ENCODE data around the gene LYRM4.

LYRM4 gene

GRCh38 chr6:5128351-5128750 is 132.4 kb downstream of the LYRM4 start:
- Histone ChIP-seq H3K4me2 (no peak overlapping the region), H3K27me3 (ENCODE audit: insufficient read depth, low read depth) (no peaks in the 10 kb centered on the region)

GRCh38 chr6:5127106-5127687 is 133.6 kb downstream of the LYRM4 start:
- no peak overlapping the region for H3K4me3 ChIP-seq (IDR thresholded peaks at IDR 0.05; ENCODE audit: insufficient read depth, low read depth, low read length)
- TF ChIP-seq CTCF (conservative IDR thresholded peaks at IDR 0.05; ENCODE audit: low read depth, low read length), result no peak
- H2AFZ ChIP-seq (ENCODE audit: low read depth), result no peak overlapping the region
- H3K36me3 ChIP-seq (ENCODE audit: insufficient read depth), result no peaks in the 10 kb centered on the region
- H3K79me2 ChIP-seq (ENCODE audit: insufficient read depth, low read depth), result no peaks in the 10 kb centered on the region
- H4K20me1 ChIP-seq (ENCODE audit: insufficient read depth), result no peaks in the 10 kb centered on the region
- no peak overlapping the region for H3K9ac ChIP-seq
- no peak overlapping the region for H3K4me2 ChIP-seq
- no peak overlapping the region for H3K27ac ChIP-seq
- H3K27me3 ChIP-seq (ENCODE audit: insufficient read depth, low read depth), result no peaks in the 10 kb centered on the region
- H3K4me1 ChIP-seq (ENCODE audit: low read depth, poor library complexity, severe bottlenecking), result no peaks in the 10 kb centered on the region

More at GRCh38 chr6:5128351-5128750, 132.4 kb downstream of the LYRM4 start:
- TF ChIP-seq CTCF (conservative IDR thresholded peaks at IDR 0.05; ENCODE audit: low read depth, low read length), result no peak
- Histone ChIP-seq H3K9ac (no peak overlapping the region), H2AFZ (ENCODE audit: low read depth) (no peak overlapping the region), H3K27ac (no peak overlapping the region), H3K36me3 (ENCODE audit: insufficient read depth) (no peaks in the 10 kb centered on the region), H3K79me2 (ENCODE audit: insufficient read depth, low read depth) (no peaks in the 10 kb centered on the region), H3K4me3 (IDR thresholded peaks at IDR 0.05; ENCODE audit: insufficient read depth, low read depth, low read length) (no peak overlapping the region), H3K4me1 (ENCODE audit: low read depth, poor library complexity, severe bottlenecking) (no peaks in the 10 kb centered on the region), H4K20me1 (ENCODE audit: insufficient read depth) (no peaks in the 10 kb centered on the region)

GRCh38 chr6:5126214-5126613 is 134.5 kb downstream of the LYRM4 start:
- Histone ChIP-seq H3K27me3 (ENCODE audit: insufficient read depth, low read depth) (no peaks in the 10 kb centered on the region), H3K4me3 (IDR thresholded peaks at IDR 0.05; ENCODE audit: insufficient read depth, low read depth, low read length) (no peak overlapping the region), H3K27ac (no peak overlapping the region), H3K79me2 (ENCODE audit: insufficient read depth, low read depth) (no peaks in the 10 kb centered on the region), H2AFZ (ENCODE audit: low read depth) (no peak overlapping the region), H3K9ac (no peak overlapping the region), H3K36me3 (ENCODE audit: insufficient read depth) (no peaks in the 10 kb centered on the region), H3K4me2 (no peak overlapping the region), H4K20me1 (ENCODE audit: insufficient read depth) (no peaks in the 10 kb centered on the region), H3K4me1 (ENCODE audit: low read depth, poor library complexity, severe bottlenecking) (no peaks in the 10 kb centered on the region)
- TF ChIP-seq CTCF (conservative IDR thresholded peaks at IDR 0.05; ENCODE audit: low read depth, low read length), result no peak

GRCh38 chr6:5125152-5126006 is 135.4 kb downstream of the LYRM4 start:
- no peaks in the 10 kb centered on the region for H3K36me3 ChIP-seq (ENCODE audit: insufficient read depth)
- no peak for TF ChIP-seq CTCF (conservative IDR thresholded peaks at IDR 0.05; ENCODE audit: low read depth, low read length)
- no peak overlapping the region for H3K27ac ChIP-seq
- H3K27me3 ChIP-seq (ENCODE audit: insufficient read depth, low read depth), result no peaks in the 10 kb centered on the region
- no peak overlapping the region for H3K4me2 ChIP-seq
- no peak overlapping the region for H3K9ac ChIP-seq
- no peaks in the 10 kb centered on the region for H3K79me2 ChIP-seq (ENCODE audit: insufficient read depth, low read depth)
- H4K20me1 ChIP-seq (ENCODE audit: insufficient read depth), result no peaks in the 10 kb centered on the region
- no peak overlapping the region for H3K4me3 ChIP-seq (IDR thresholded peaks at IDR 0.05; ENCODE audit: insufficient read depth, low read depth, low read length)
- H2AFZ ChIP-seq (ENCODE audit: low read depth), result no peak overlapping the region
- no peaks in the 10 kb centered on the region for H3K4me1 ChIP-seq (ENCODE audit: low read depth, poor library complexity, severe bottlenecking)
